Measurements from ENCODE around the gene TMEM250. TPM values are rescaled to one million over a fixed set of nuclear protein-coding genes. Genes with fewer than 3 reads are reported as not detected.
"Not testable (repeated sequence)": the region's sequence is repeated elsewhere in the genome, so short reads cannot be mapped to it uniquely, and the experiment has no call there.

TMEM250 gene
- total RNA-seq, 1 donor from 2014 or later, result 30.7 TPM

- ATAC-seq (no peak), DNase-seq (no peak)
- Histone ChIP-seq H3K36me3 (no peaks in the 10 kb centered on the region), H3K27me3 (peaks cover 31% of the 10 kb centered on the region), H3K27ac (no peak overlapping the region), H3K4me1 (no peaks in the 10 kb centered on the region), H3K4me3 (no peak overlapping the region), H3K9me3 (no peaks in the 10 kb centered on the region)
- no peak for TF ChIP-seq CTCF (IDR thresholded peaks at IDR 0.05)
- intact Hi-C loops (cut with DNase I), result no loop called here
These were observed 34.3 kb upstream of the TMEM250 start for GRCh38 chr9:136152931-136153330.

DNA sequence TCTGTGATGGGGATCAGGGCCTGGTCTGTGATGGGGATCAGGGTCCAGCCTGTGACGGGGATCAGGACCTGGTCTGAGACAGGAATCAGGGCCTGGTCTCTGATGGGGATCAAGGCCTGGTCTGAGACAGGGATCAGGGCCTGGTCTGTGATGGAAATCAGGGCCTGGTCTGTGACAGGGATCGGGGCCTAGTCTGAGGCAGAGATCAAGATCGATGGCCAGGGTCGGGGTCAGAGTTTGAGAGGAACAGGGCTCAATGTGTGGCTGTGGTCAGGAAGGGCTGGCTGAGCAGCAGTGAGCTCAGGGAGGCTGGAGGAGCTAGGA lies 33.8 kb upstream of the TMEM250 start:
- intact Hi-C loops (cut with DNase I), result no loop called here
- no peak for TF ChIP-seq CTCF (IDR thresholded peaks at IDR 0.05)
- Histone ChIP-seq H3K4me3 (no peak overlapping the region), H3K27ac (no peak overlapping the region), H3K9me3 (no peaks in the 10 kb centered on the region), H3K36me3 (no peaks in the 10 kb centered on the region), H3K4me1 (no peaks in the 10 kb centered on the region), H3K27me3 (peaks cover 35% of the 10 kb centered on the region)
- DNase-seq, result no peak
- ATAC-seq, result no peak

DNA sequence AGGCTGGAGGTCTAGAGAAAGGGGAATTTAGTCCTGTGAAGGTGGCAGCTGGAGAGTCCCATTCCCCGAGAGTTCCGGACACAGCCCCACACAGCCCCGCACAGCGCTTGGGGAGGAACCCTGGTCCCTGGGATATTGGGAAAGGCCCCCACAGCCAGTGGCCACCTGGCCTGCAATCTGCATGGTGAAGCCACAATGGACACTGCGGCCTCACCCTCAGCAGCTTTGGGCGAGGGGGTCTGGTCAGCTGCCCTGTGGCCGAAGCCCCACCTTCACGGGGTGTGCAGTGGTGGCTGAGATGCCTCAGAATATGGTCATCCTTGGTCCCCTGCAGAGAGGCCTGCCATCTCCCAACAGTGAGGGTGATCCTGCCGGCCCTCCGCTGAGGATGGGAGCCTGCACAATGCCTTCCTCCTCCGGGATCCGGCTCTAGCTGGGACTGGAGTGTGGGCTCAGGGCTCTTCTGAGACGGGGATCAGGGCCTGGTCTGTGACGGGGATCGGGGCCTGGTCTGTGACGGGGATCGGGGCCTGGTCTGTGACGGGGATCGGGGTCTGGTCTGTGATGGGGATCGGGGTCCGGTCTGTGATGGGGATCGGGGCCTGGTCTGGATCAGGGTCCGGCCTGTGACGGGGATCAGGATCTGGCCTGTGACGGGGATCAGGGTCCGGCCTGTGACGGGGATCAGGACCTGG lies 33.3 kb upstream of the TMEM250 start:
- ATAC-seq (no peak), DNase-seq (no peak)
- H3K4me3 ChIP-seq, result no peak overlapping the region
- intact Hi-C loops (cut with DNase I), result no loop called here
- no peak overlapping the region for H3K27ac ChIP-seq
- no peaks in the 10 kb centered on the region for H3K36me3 ChIP-seq
- no peaks in the 10 kb centered on the region for H3K9me3 ChIP-seq
- H3K27me3 ChIP-seq, result peaks cover 35% of the 10 kb centered on the region
- no peaks in the 10 kb centered on the region for H3K4me1 ChIP-seq
- no peak for TF ChIP-seq CTCF (IDR thresholded peaks at IDR 0.05)

DNA sequence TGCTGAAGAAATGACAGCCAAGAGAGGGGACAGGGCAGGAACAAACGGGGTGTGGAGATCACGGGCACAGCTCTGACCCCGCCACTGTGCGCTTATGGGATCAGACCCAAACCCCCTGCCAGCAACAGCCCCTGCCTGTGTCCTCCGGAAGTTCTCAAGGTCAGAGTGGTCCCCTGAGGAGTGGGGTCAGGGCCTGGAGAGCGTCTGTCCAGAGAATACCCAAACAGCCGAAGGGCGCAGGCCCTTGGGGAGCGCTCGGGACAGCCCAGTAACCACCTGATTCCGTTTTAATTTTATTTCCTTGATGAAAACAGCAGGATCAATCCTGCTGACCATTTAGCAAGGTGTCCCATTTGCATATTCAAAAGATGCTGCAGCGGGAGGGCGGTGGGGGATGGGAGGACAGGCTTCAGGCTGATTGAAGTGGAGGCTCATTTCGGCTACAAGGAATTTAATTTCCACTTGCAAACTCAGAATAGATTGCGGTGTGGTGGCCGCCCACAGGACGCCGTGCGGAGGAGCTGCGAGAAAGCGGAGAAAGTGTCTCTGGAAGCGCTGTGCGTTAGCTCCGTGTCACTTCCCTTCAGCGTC lies 32.6 kb upstream of the TMEM250 start:
- DNase-seq, result no peak
- intact Hi-C loops (cut with DNase I), result no loop called here
- Histone ChIP-seq H3K27me3 (peaks cover 34% of the 10 kb centered on the region), H3K27ac (no peak overlapping the region), H3K36me3 (no peaks in the 10 kb centered on the region), H3K9me3 (no peaks in the 10 kb centered on the region), H3K4me3 (no peak overlapping the region), H3K4me1 (no peaks in the 10 kb centered on the region)
- TF ChIP-seq CTCF (IDR thresholded peaks at IDR 0.05), result no peak
- no peak for ATAC-seq

- intact Hi-C loops (cut with DNase I); ATAC-seq: not testable (repeated sequence)
- peaks cover 35% of the 10 kb centered on the region for H3K27me3 ChIP-seq
These were observed 32.1 kb upstream of the TMEM250 start for GRCh38 chr9:136150664-136151213.

GRCh38 chr9:136149853-136150252 lies 31.2 kb upstream of the TMEM250 start:
- TF ChIP-seq CTCF (IDR thresholded peaks at IDR 0.05), result no peak
- intact Hi-C loops (cut with DNase I), result no loop called here
- ATAC-seq (no peak), DNase-seq (no peak)
- Histone ChIP-seq H3K9me3 (no peaks in the 10 kb centered on the region), H3K4me1 (no peaks in the 10 kb centered on the region), H3K36me3 (no peaks in the 10 kb centered on the region), H3K4me3 (no peak overlapping the region), H3K27me3 (peaks cover 41% of the 10 kb centered on the region), H3K27ac (no peak overlapping the region)

More at GRCh38 chr9:136150664-136151213, 32.1 kb upstream of the TMEM250 start:
- H3K4me3 ChIP-seq, H3K36me3 ChIP-seq, H3K9me3 ChIP-seq, H3K4me1 ChIP-seq, H3K27ac ChIP-seq, DNase-seq: not testable (repeated sequence)
